WTC11 (cell line): Measurements from ENCODE around the gene PLEKHM3. TPM values are rescaled to one million over a fixed set of nuclear protein-coding genes. Genes with fewer than 3 reads are reported as not detected.
"Not testable (repeated sequence)": the region's sequence is repeated elsewhere in the genome, so short reads cannot be mapped to it uniquely, and the experiment has no call there.

Source experiments
- ATAC-seq: fragments of 200-7000 bp; cut with Tn5 transposase; 2 replicates; pipeline ENCODE4 v1.10.0; 2021; ENCODE audit warnings: mild to moderate bottlenecking, moderate library complexity
- CTCF ChIA-PET: fragments of 300-600 bp; sonication (Branson Sonifier 250); formaldehyde crosslinking; loops from one replicate; lab custom pipeline; 2021; ENCODE audit warnings: antibody characterized with exemption; lab: Charles Lee
- POLR2A ChIA-PET: fragments of 350-600 bp; sonication (Branson Sonifier 250); formaldehyde crosslinking; loops from one replicate; lab custom pipeline; 2021; ENCODE audit warnings: antibody characterized with exemption; lab: Charles Lee
- DNase-seq: peaks from one replicate; pipeline ENCODE4 v3.0.0; 2021; ENCODE audit warnings: low spot score
- H3K27ac Mint-ChIP-seq: 2 replicates; pipeline ENCODE4 v1.8.0; 2021; ENCODE audit warnings: mixed read lengths
- H3K27me3 Mint-ChIP-seq: 2 replicates; pipeline ENCODE4 v1.8.0; 2021; ENCODE audit warnings: low read depth, mild to moderate bottlenecking, moderate library complexity, mixed read lengths
- H3K36me3 Mint-ChIP-seq: 2 replicates; pipeline ENCODE4 v1.8.0; 2021; ENCODE audit warnings: mixed read lengths
- H3K4me1 Mint-ChIP-seq: 2 replicates; pipeline ENCODE4 v1.8.0; 2022; ENCODE audit warnings: mixed read lengths
- H3K4me3 Mint-ChIP-seq: 2 replicates; pipeline ENCODE4 v1.8.0; 2021; ENCODE audit warnings: mild to moderate bottlenecking, moderate library complexity, mixed read lengths
- H3K9me3 Mint-ChIP-seq: 2 replicates; pipeline ENCODE4 v1.8.0; 2021; ENCODE audit warnings: mixed read lengths
- AFF4 ChIP-seq: sonication (generic); formaldehyde crosslinking; IDR thresholded peaks from 2 replicates; pipeline ENCODE4 v1.8.1; 2023; ENCODE audit warnings: mild to moderate bottlenecking, missing genetic modification reagents, borderline replicate concordance
- ARID4B ChIP-seq: sonication (generic); formaldehyde crosslinking; IDR thresholded peaks from 2 replicates; pipeline ENCODE4 v1.8.0; 2023; ENCODE audit warnings: missing genetic modification reagents, mild to moderate bottlenecking, borderline replicate concordance
- ESRRA ChIP-seq: sonication (generic); formaldehyde crosslinking; IDR thresholded peaks from 2 replicates; pipeline ENCODE4 v1.8.1; 2022; ENCODE audit warnings: mild to moderate bottlenecking, missing genetic modification reagents, borderline replicate concordance
- ETV6 ChIP-seq: sonication (generic); formaldehyde crosslinking; IDR thresholded peaks from 2 replicates; pipeline ENCODE4 v1.8.1; 2022; ENCODE audit warnings: mild to moderate bottlenecking, missing genetic modification reagents
- FOXP1 ChIP-seq: sonication (generic); formaldehyde crosslinking; IDR thresholded peaks from 2 replicates; pipeline ENCODE4 v1.8.0; 2022; ENCODE audit warnings: missing genetic modification reagents, mild to moderate bottlenecking, moderate library complexity, borderline replicate concordance
- GRHL2 ChIP-seq: fragments of 250-450 bp; sonication (Bioruptor Pico); IDR thresholded peaks from 2 replicates; pipeline ENCODE4 v1.8.0; 2022; ENCODE audit warnings: mild to moderate bottlenecking, moderate library complexity; ENCODE audit not compliant: insufficient replicate concordance, severe bottlenecking
- HMGA2 ChIP-seq: fragments of 250-450 bp; sonication (Bioruptor Pico); IDR thresholded peaks from 2 replicates; pipeline ENCODE4 v1.4.0; 2021; ENCODE audit warnings: mild to moderate bottlenecking, moderate library complexity
- IRF2 ChIP-seq: sonication (generic); formaldehyde crosslinking; IDR thresholded peaks from 2 replicates; pipeline ENCODE4 v1.8.0; 2022; ENCODE audit warnings: low read depth, missing genetic modification reagents, borderline replicate concordance
- JAZF1 ChIP-seq: fragments of 250-450 bp; sonication (Bioruptor Pico); IDR thresholded peaks from 2 replicates; pipeline ENCODE4 v1.9.0; 2021; ENCODE audit warnings: moderate library complexity, mild to moderate bottlenecking, inconsistent platforms
- JUN ChIP-seq: sonication (generic); formaldehyde crosslinking; IDR thresholded peaks from 2 replicates; pipeline ENCODE4 v1.8.0; 2023; ENCODE audit warnings: mild to moderate bottlenecking, missing genetic modification reagents
- NFE2L1 ChIP-seq: sonication (generic); formaldehyde crosslinking; IDR thresholded peaks from 2 replicates; pipeline ENCODE4 v1.8.1; 2023; ENCODE audit warnings: missing genetic modification reagents
- NR3C1 ChIP-seq: sonication (generic); formaldehyde crosslinking; conservative IDR thresholded peaks from 2 replicates; pipeline ENCODE4 v1.8.1; 2023; ENCODE audit warnings: low read depth, mild to moderate bottlenecking, missing genetic modification reagents
- OVOL2 ChIP-seq: fragments of 250-450 bp; sonication (Bioruptor Pico); IDR thresholded peaks from 2 replicates; pipeline ENCODE4 v1.9.0; 2021; ENCODE audit warnings: mild to moderate bottlenecking, borderline replicate concordance
- PRRX2 ChIP-seq: fragments of 250-450 bp; sonication (Bioruptor Pico); IDR thresholded peaks from 2 replicates; pipeline ENCODE4 v1.8.0; 2021; ENCODE audit warnings: mild to moderate bottlenecking
- RELA ChIP-seq: sonication (generic); formaldehyde crosslinking; IDR thresholded peaks from 2 replicates; pipeline ENCODE4 v1.8.1; 2022; ENCODE audit warnings: missing genetic modification reagents, mild to moderate bottlenecking, borderline replicate concordance
- TCF7 ChIP-seq: sonication (generic); formaldehyde crosslinking; IDR thresholded peaks from 2 replicates; pipeline ENCODE4 v1.8.0; 2022; ENCODE audit warnings: mild to moderate bottlenecking, low read depth, missing genetic modification reagents, moderate library complexity
- TEAD1 ChIP-seq: sonication (generic); formaldehyde crosslinking; IDR thresholded peaks from 2 replicates; pipeline ENCODE4 v1.8.0; 2022; ENCODE audit warnings: mild to moderate bottlenecking, missing genetic modification reagents
- ZNF219 ChIP-seq: sonication (generic); formaldehyde crosslinking; IDR thresholded peaks from 2 replicates; pipeline ENCODE4 v1.8.0; 2023; ENCODE audit warnings: missing genetic modification reagents, mild to moderate bottlenecking, borderline replicate concordance
- ZNF423 ChIP-seq: fragments of 250-450 bp; sonication (Bioruptor Pico); IDR thresholded peaks from 2 replicates; pipeline ENCODE4 v2.1.2; 2022; ENCODE audit warnings: mild to moderate bottlenecking, moderate library complexity
- total RNA-seq: library from RNA; stranded (reverse); gene quantifications from 3 replicates; pipeline ENCODE4 v1.2.3, GENCODE V29; 2021
- TF ChIP-seq, protein P1 (sequence below): sonication (generic); formaldehyde crosslinking; IDR thresholded peaks from 2 replicates; pipeline ENCODE4 v1.8.1; 2022; ENCODE audit warnings: low read depth, missing genetic modification reagents, borderline replicate concordance
- TF ChIP-seq, protein P2 (sequence below): sonication (generic); formaldehyde crosslinking; IDR thresholded peaks from 2 replicates; pipeline ENCODE4 v1.8.0; 2023; ENCODE audit warnings: missing genetic modification reagents

Gene PLEKHM3
- total RNA-seq, 1 experiment from 2014 or later = 5.8 TPM

GRCh38 chr2:208025814-208026184 lies 472 bp upstream of the PLEKHM3 start (continued):
- TF ChIP-seq ESRRA (CRISPR knock-in tag) (no peak), ZNF423 (CRISPR knock-in tag) (no peak), TEAD1 (CRISPR knock-in tag) (no peak), NFE2L1 (CRISPR knock-in tag) (no peak)

- Mint-ChIP-seq H3K27me3 (no peaks in the 10 kb centered on the region), H3K9me3 (no peaks in the 10 kb centered on the region), H3K36me3 (no peaks in the 10 kb centered on the region), H3K27ac (no peak overlapping the region), H3K4me3 (no peak overlapping the region), H3K4me1 (peaks cover 11% of the 10 kb centered on the region)
- POLR2A ChIA-PET = no interaction called here
- TF ChIP-seq HMGA2 (CRISPR knock-in tag) = peak; percentile 46
- no peak for TF ChIP-seq OVOL2 (CRISPR knock-in tag)
- DNase-seq (no peak), ATAC-seq (no peak)
- CTCF ChIA-PET = interaction anchor here (1.2 to 3.5 kb wide), 3 partner anchors 16 to 397 kb away, joined by 3 to 24 read pairs (median 7); partner anchors contain the start of gene FZD5
Measured at GRCh38 chr2:208024091-208024490, 1.2 kb downstream of the PLEKHM3 start.

GRCh38 chr2:208020253-208020652 lies 5.1 kb downstream of the PLEKHM3 start:
- H3K9me3 Mint-ChIP-seq = no peaks in the 10 kb centered on the region
- TF ChIP-seq NR3C1 (CRISPR knock-in tag) = no peak
- no peak for TF ChIP-seq JAZF1 (CRISPR knock-in tag)
- TF ChIP-seq FOXP1 (CRISPR knock-in tag) = no peak
- no peak for TF ChIP-seq ZNF219 (CRISPR knock-in tag)
- no peak for TF ChIP-seq PRRX2 (CRISPR knock-in tag)
- TF ChIP-seq JUN (CRISPR knock-in tag) = no peak
- TF ChIP-seq RELA (CRISPR knock-in tag) = no peak
- no peak for TF ChIP-seq GRHL2
- TF ChIP-seq ETV6 (CRISPR knock-in tag) = no peak
- TF ChIP-seq, protein P1, sequence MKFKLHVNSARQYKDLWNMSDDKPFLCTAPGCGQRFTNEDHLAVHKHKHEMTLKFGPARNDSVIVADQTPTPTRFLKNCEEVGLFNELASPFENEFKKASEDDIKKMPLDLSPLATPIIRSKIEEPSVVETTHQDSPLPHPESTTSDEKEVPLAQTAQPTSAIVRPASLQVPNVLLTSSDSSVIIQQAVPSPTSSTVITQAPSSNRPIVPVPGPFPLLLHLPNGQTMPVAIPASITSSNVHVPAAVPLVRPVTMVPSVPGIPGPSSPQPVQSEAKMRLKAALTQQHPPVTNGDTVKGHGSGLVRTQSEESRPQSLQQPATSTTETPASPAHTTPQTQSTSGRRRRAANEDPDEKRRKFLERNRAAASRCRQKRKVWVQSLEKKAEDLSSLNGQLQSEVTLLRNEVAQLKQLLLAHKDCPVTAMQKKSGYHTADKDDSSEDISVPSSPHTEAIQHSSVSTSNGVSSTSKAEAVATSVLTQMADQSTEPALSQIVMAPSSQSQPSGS (CRISPR knock-in tag) = no peak
- TF ChIP-seq IRF2 (CRISPR knock-in tag) = no peak
- no peak for TF ChIP-seq ARID4B (CRISPR knock-in tag)
- TF ChIP-seq, protein P2, sequence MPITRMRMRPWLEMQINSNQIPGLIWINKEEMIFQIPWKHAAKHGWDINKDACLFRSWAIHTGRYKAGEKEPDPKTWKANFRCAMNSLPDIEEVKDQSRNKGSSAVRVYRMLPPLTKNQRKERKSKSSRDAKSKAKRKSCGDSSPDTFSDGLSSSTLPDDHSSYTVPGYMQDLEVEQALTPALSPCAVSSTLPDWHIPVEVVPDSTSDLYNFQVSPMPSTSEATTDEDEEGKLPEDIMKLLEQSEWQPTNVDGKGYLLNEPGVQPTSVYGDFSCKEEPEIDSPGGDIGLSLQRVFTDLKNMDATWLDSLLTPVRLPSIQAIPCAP (CRISPR knock-in tag) = no peak
- no peak for TF ChIP-seq AFF4
- no peak for TF ChIP-seq TCF7

GRCh38 chr2:208018124-208018712 lies 7.1 kb downstream of the PLEKHM3 start:
- not testable (repeated sequence) for H3K27me3 Mint-ChIP-seq, H3K9me3 Mint-ChIP-seq, H3K4me1 Mint-ChIP-seq, H3K36me3 Mint-ChIP-seq, H3K4me3 Mint-ChIP-seq, DNase-seq, ATAC-seq
- H3K27ac Mint-ChIP-seq = peak overlapping the region; percentile 33
- CTCF ChIA-PET = interaction anchor here (0.6 to 0.7 kb wide), 2 partner anchors 46 to 122 kb away, joined by 3 to 4 read pairs; no protein-coding TSS in a partner anchor
- POLR2A ChIA-PET = interaction anchor here (0.7 kb wide), 1 partner anchor 14 kb away, joined by 6 read pairs; no protein-coding TSS in a partner anchor

More at GRCh38 chr2:208020253-208020652, 5.1 kb downstream of the PLEKHM3 start:
- Mint-ChIP-seq H3K4me1 (peaks cover 10% of the 10 kb centered on the region), H3K27me3 (no peaks in the 10 kb centered on the region; the same call in 1 of the 2 replicates), H3K27ac (no peak overlapping the region), H3K4me3 (no peak overlapping the region), H3K36me3 (no peaks in the 10 kb centered on the region)
- ATAC-seq (no peak), DNase-seq (no peak)
- ChIA-PET POLR2A (interaction anchor here (1.0 kb wide), 1 partner anchor 22 kb away, joined by 3 read pairs; no protein-coding TSS in a partner anchor), CTCF (interaction anchor here (1.3 kb wide), 1 partner anchor 274 kb away, joined by 3 read pairs; no protein-coding TSS in a partner anchor)
